22Rv1 (cell line): ENCODE measurements around the gene AEBP1.

Experiments used
- CTCF ChIP-seq: fragments of 450-650 bp; IDR thresholded peaks from 2 replicates; pipeline ENCODE4 v1.5.1; 2017; ENCODE audit warnings: mild to moderate bottlenecking
- ZFX ChIP-seq: fragments of 450-650 bp; IDR thresholded peaks from 2 replicates; pipeline ENCODE4 v1.6.1; 2017; ENCODE audit warnings: antibody characterized with exemption, borderline replicate concordance

DNA sequence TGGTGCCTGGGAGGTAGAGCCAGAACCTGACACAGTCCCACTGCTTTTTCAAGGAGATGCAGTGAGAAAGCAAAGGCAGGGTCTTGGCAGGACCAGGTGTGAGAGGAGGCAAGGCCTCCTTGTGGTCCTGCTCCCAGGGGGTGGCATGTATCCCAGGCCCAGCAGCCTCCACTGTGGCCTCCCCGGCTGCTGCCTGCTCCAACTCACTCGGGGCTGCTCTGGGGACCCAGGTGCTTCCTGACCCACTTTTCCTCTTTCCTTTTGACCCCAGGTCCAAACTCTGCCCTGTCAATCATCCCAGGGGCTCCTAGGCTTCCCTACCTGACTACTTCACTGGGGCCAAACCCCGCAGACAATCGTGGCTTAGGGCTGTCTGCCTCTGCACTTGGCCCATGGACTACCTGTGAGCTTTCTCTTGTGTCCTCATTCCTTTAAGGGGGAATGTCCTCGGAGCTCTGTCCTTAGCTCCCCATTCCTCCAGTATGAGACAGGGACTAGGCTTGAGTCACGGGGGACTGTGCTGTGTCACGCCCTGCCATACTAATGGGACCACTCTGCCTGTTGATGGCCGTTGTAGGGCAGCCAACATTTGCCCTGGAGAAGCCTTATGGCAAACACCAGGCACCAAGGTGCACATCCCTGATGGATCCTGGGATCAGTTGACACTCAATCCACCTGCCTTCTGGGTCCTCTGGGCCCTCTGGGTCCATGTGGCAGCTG is 1.1 kb upstream of the AEBP1 start:
- TF ChIP-seq CTCF (no peak), ZFX (no peak)
